HEK293 (cell line): ENCODE data around the gene TMEM50B.

Experiments used
- KLF16 ChIP-seq: fragments of 450-650 bp; formaldehyde crosslinking; IDR thresholded peaks from 2 replicates; pipeline ENCODE4 v1.5.1; 2017; ENCODE audit warnings: missing biosample characterization, missing genetic modification characterization
- TCF7L2 ChIP-seq: IDR thresholded peaks from 2 replicates; pipeline ENCODE4 v1.6.1; 2011; ENCODE audit warnings: low read depth, mild to moderate bottlenecking, inconsistent platforms, low read length, moderate library complexity, borderline replicate concordance
- YY1 ChIP-seq: fragments of 450-650 bp; formaldehyde crosslinking; IDR thresholded peaks from 2 replicates; pipeline ENCODE4 v1.5.1; 2018; ENCODE audit warnings: missing biosample characterization, missing genetic modification characterization
- ZNF214 ChIP-seq: fragments of 450-650 bp; formaldehyde crosslinking; IDR thresholded peaks from 2 replicates; pipeline ENCODE4 v1.5.1; 2017; ENCODE audit warnings: missing biosample characterization, mild to moderate bottlenecking, missing genetic modification characterization, borderline replicate concordance
- ZNF274 ChIP-seq, 2 experiments: fragments of 200-500 bp in 1 of 2; fragments of 450-650 bp in 1 of 2; sonication (Bioruptor generic) in 1 of 2; formaldehyde crosslinking in 1 of 2; IDR thresholded peaks; 2 replicates each; pipeline versions ENCODE4 v1.5.1 to v1.6.1; 2014 to 2016; ENCODE audit warnings: borderline replicate concordance in 1 of 2, inconsistent platforms in 1 of 2, low read length in 1 of 2, missing biosample characterization in 1 of 2, missing genetic modification characterization in 1 of 2
- ZNF510 ChIP-seq: fragments of 450-650 bp; formaldehyde crosslinking; IDR thresholded peaks from 2 replicates; pipeline ENCODE4 v1.5.1; 2018; ENCODE audit warnings: mild to moderate bottlenecking, missing genetic modification characterization, missing biosample characterization; ENCODE audit not compliant: insufficient replicate concordance
- TF ChIP-seq, protein P1 (sequence below): fragments of 450-650 bp; formaldehyde crosslinking; IDR thresholded peaks from 2 replicates; pipeline ENCODE4 v1.5.1; 2016; ENCODE audit warnings: missing biosample characterization, missing genetic modification characterization
- TF ChIP-seq, protein P2 (sequence below): fragments of 450-650 bp; formaldehyde crosslinking; IDR thresholded peaks from 2 replicates; pipeline ENCODE4 v1.5.1; 2016; ENCODE audit warnings: missing biosample characterization, missing genetic modification characterization
- TF ChIP-seq, protein P3 (sequence below): fragments of 450-650 bp; formaldehyde crosslinking; IDR thresholded peaks from 2 replicates; pipeline ENCODE4 v1.5.1; 2016; ENCODE audit warnings: missing biosample characterization, missing genetic modification characterization

DNA sequence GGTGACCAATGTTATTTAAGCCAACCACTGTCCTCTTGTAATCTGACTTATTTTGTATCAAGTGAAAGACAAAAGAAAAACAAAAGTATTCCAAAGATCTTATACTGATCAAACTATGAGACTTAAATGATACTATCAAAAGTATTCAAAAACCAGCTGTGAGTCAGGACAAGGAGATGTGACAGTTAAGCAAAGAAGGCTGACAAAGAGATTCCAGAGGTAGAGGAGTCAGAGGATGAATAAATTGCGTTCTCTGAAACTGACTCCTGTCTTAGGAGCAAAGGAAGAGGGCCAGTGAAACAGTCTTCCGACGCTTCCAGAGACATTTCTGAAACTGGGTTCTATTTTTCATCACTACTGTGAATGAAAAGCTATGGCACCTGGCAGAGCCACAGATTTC is 20.9 kb downstream of the TMEM50B start:
- no peak for TF ChIP-seq ZNF214 (tag by site-specific recombination)
- no peak for TF ChIP-seq YY1 (tag by site-specific recombination)
- TF ChIP-seq TCF7L2 = no peak
- TF ChIP-seq ZNF274 (IDR thresholded peaks at IDR 0.05; ENCODE audit: low read length) = no peak
- no peak for TF ChIP-seq ZNF274 (tag by site-specific recombination; IDR thresholded peaks at IDR 0.05; ENCODE audit: borderline replicate concordance)
- no peak for TF ChIP-seq KLF16 (tag by site-specific recombination)
- TF ChIP-seq, protein P1, sequence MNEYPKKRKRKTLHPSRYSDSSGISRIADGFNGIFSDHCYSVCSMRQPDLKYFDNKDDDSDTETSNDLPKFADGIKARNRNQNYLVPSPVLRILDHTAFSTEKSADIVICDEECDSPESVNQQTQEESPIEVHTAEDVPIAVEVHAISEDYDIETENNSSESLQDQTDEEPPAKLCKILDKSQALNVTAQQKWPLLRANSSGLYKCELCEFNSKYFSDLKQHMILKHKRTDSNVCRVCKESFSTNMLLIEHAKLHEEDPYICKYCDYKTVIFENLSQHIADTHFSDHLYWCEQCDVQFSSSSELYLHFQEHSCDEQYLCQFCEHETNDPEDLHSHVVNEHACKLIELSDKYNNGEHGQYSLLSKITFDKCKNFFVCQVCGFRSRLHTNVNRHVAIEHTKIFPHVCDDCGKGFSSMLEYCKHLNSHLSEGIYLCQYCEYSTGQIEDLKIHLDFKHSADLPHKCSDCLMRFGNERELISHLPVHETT = no peak
- TF ChIP-seq, protein P2, sequence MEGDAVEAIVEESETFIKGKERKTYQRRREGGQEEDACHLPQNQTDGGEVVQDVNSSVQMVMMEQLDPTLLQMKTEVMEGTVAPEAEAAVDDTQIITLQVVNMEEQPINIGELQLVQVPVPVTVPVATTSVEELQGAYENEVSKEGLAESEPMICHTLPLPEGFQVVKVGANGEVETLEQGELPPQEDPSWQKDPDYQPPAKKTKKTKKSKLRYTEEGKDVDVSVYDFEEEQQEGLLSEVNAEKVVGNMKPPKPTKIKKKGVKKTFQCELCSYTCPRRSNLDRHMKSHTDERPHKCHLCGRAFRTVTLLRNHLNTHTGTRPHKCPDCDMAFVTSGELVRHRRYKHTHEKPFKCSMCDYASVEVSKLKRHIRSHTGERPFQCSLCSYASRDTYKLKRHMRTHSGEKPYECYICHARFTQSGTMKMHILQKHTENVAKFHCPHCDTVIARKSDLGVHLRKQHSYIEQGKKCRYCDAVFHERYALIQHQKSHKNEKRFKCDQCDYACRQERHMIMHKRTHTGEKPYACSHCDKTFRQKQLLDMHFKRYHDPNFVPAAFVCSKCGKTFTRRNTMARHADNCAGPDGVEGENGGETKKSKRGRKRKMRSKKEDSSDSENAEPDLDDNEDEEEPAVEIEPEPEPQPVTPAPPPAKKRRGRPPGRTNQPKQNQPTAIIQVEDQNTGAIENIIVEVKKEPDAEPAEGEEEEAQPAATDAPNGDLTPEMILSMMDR (tag by site-specific recombination) = no peak
- TF ChIP-seq, protein P3, sequence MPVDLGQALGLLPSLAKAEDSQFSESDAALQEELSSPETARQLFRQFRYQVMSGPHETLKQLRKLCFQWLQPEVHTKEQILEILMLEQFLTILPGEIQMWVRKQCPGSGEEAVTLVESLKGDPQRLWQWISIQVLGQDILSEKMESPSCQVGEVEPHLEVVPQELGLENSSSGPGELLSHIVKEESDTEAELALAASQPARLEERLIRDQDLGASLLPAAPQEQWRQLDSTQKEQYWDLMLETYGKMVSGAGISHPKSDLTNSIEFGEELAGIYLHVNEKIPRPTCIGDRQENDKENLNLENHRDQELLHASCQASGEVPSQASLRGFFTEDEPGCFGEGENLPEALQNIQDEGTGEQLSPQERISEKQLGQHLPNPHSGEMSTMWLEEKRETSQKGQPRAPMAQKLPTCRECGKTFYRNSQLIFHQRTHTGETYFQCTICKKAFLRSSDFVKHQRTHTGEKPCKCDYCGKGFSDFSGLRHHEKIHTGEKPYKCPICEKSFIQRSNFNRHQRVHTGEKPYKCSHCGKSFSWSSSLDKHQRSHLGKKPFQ (tag by site-specific recombination) = no peak
- no peak for TF ChIP-seq ZNF510 (tag by site-specific recombination)
